Raji (cell line): Measurements from ENCODE around the gene SMYD3.

ENCODE experiments used
- POLR2A ChIP-seq: IDR thresholded peaks from 2 replicates; pipeline ENCODE4 v1.6.1; 2011; ENCODE audit warnings: low read depth, low read length, control low read depth; ENCODE audit not compliant: insufficient read depth

Gene SMYD3

DNA sequence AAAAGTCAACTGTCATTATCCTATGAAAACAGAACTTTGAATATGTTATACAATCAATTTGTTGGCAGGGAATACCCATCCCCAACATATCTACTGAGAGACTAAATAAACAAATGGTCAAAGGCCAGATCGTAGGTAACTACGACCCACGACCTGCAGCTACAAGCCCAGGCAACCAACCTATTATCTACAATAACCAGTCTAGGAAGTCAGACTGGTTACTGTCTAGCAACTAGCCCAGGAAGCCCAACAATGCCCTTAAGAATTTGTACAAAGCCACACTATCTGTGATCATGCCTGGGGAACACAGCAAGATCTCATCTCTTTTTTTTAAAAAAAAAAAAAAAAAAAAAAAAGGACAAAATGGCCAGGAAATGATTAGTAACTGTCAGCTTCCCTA is 58.7 kb downstream of the SMYD3 start:
- TF ChIP-seq POLR2A = no peak

DNA sequence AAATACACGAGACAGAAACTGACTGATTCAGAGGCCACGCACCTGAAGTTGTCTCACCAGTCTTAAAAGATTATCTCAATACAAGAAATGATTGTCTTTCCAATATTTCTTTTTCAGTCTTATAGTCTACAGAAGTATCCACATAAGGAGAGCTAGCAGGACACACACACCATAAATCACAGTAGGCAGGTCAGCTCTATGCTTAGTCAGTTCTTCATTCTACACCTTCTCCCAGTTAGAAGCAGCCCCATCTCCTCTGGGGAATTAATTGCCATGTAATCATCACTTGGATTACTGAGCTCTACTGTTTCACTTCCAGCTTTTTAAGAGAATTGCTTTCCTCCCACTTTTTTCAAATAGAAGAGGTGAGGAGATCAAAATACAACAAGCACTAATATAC is 59.6 kb downstream of the SMYD3 start:
- no peak for TF ChIP-seq POLR2A

DNA sequence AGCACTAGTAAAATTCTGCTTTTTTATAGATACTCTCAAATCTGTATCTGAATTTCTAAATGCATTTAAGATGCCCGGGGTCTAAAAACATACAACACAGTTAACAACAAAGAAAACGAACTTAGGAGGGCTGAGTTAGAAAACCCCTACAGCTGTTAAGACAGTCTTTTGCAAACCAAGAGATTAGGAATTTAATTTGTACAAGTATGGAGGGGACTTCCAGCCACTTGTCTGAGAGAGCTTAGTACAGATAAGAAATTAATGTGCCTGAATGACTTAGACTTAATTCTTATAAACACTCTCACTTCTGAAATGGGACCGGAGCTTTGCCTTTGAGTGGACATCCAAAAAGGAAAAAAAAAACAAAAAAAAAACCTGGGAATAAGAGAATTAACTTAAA is 61.6 kb downstream of the SMYD3 start:
- TF ChIP-seq POLR2A = no peak

DNA sequence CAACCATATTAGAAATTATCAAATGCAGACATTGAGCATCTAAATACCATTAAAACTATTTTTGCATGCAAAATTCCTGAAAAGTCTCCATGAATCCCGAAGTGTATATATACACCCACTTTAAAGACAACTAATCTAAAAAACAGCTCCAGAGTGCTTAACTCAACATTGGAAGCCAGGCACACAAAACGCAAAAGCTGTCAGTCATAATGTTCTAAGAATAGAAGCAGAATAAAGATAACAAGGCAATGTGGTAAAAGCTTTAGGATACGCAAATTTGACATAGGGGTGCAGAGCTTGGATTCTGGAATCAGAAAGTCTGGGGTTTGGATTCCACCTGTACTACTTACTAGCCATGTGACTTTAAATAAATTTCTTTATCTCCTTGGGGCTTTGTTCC is 62.5 kb downstream of the SMYD3 start:
- TF ChIP-seq POLR2A = no peak

DNA sequence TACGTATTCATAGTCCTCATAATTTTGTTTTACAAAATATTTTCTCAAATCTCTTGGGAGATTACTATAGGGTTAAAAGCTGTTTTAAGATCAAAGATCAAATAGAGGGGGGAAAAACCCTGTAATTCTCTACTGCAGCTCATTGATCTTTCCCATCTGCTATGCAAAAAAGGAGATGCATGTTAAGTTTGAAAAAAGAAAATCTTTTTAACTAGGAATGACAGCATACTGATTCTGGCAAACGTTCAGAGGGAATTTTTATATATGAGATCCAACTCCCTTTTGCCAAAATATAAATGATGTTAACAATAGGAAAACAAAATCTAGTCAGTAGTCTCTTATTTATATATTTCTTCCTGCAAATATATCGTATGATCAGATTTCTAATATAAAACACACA is 69.1 kb downstream of the SMYD3 start:
- TF ChIP-seq POLR2A = no peak

DNA sequence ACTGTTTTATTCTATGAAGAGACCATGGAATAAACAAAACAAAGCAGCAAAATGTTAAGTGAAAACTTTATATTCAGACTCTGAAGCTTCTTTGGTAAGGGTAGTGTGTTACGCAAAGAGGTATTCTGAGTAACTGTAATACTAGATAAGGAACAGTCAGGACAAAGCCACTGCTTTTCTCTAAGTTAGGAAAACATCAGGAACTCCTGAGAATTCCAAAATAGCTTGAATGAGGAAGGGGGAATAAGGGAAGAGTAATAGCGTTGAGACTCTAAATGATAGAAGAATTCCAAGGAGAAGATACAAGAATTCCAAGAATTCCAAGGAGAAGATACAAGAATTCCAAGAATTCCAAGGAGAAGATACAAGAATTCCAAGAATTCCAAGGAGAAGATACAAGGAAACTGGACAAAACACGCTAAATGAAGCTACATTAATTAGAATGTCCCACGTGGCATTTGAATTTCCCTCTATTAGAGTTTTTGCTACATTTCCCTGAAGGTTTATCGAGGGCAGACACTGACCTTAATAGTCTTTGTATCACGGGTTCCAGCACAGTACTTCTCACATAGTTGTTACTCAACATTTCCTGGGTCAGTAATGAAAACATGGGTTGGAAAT is 71.5 kb downstream of the SMYD3 start:
- TF ChIP-seq POLR2A = no peak

DNA sequence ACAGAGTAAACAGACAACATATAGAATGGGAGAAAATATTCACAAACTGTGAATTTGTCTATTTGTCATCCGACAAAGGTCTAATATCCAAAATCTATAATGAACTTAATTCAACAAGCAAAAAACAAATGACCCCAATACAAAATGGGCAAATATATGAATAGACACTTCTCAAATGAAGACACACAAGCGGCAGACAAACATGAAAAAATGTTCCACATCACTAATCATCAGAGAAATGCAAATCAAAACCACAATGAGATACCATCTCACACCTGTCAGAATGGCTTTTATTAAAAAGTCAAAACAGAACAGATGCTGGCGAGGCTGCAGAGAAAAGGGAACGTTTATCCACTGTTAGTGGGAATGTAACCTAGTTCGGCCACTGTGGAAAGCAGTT is 72.7 kb downstream of the SMYD3 start:
- TF ChIP-seq POLR2A = no peak

DNA sequence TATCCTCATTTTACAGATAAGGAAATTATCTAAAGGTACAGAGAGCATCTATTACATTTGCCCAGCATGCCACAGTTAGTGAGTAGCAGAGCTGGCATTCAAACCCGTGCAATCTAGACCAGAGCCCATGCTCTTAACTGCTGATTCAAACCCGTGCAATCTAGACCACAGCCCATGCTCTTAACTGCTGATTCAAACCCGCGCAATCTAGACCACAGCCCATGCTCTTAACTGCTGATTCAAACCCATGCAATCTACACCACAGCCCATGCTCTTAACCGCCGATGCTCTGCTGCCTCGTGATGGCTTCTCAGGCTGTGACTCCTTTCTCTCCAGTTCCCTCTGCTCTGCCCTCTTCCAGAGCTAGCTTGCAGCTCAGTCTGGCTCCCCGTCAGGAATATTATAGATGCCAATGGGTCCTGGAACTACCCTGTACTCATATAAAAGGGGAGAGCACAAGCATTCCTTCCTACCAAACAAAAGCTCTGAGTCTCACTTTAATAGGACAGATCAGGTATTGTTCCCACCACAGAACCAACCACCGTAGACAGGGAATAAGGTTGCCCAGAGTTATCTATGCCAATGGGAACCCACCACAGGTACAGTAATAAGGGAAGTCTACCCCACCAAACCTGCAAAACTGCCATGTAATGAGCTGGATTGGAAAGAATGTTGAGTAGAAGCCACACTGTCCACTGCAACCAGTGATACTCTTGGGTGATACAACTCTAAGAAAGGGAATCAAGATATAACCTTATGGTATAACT is 78.4 kb downstream of the SMYD3 start:
- TF ChIP-seq POLR2A = no peak

DNA sequence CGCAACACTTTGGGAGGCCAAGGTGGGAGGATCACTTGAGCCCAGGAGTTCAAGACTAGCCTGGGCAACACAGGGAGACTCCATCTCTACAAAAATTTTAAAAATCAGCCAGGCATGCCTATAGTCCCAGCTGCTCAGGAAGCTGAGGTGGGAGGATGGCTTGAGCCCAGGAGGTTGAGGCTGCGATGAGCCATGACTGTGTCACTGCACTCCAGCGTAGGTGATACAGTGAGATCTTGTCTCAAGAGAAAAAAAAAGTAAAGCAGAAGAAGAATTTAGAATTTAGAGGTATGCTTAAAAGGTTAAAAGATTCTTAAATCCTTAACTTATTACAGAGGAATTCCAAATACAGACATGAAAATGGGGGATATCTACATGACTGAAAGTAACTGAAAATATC is 79.5 kb downstream of the SMYD3 start:
- TF ChIP-seq POLR2A = no peak

DNA sequence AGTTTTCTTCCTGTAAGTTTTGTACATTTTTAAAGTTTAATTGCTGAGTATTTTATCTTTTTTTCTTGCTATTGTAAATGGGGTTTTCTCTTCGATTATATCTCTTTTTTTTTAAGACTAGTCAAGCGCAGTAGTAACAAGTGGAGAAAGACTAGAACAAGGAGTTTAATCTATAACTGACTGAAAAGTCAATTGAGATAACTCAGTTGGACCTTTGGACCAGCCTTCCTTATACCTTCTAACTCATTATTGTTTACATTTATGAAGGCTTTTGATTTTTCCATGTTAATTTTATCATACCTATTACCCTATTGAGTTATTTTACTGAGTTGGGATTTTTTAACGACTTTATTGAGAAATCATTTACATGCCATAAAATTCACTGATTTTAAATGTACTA is 81.2 kb downstream of the SMYD3 start:
- no peak for TF ChIP-seq POLR2A

DNA sequence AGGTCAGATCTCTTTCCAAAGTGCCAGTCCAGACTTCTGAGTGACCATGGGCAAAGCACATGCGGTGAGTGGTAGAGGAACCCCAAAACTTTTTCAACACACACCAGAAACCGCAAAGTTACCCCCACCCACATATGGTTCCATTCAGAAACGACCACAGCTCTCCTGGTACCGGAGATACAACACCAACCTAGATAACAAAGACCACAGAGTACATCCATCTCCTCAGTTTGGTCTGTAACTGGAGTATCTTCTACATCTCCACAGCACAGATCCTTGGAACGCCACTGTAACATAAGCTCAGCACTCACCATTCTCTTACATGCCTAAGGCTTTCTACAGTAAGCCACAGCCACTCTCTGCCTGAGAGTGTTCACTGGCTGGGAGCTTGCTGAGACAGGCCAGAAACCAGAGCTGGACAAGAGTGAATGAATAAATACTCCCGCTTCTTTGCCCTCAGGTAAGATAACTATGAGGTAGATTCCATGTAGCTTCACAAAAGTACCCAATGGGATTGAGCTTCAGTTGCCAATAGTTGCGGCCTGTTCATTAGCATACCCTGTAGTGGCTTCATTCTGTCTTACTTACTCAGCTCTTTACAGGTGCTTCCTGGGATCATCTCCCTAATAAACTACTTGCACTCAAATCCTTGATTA is 81.8 kb downstream of the SMYD3 start:
- no peak for TF ChIP-seq POLR2A

DNA sequence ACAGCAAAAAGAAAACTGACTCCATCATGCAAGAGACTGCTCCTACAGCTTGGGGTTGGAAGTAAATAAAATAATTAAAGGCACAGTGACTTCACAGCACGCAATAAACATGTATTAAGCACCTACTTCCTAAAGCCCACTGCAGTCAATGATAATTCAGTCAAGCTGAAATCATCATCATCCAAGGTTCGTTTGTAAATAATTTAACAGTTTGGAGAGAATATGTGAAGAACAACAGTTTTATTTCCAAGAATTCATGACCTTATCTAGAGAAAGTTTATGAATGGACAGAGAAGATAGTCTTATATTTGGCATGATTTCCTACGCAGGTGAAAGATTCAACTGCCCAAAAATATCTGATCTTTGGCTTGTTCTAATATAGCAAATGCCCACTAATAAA is 86.8 kb downstream of the SMYD3 start:
- no peak for TF ChIP-seq POLR2A

DNA sequence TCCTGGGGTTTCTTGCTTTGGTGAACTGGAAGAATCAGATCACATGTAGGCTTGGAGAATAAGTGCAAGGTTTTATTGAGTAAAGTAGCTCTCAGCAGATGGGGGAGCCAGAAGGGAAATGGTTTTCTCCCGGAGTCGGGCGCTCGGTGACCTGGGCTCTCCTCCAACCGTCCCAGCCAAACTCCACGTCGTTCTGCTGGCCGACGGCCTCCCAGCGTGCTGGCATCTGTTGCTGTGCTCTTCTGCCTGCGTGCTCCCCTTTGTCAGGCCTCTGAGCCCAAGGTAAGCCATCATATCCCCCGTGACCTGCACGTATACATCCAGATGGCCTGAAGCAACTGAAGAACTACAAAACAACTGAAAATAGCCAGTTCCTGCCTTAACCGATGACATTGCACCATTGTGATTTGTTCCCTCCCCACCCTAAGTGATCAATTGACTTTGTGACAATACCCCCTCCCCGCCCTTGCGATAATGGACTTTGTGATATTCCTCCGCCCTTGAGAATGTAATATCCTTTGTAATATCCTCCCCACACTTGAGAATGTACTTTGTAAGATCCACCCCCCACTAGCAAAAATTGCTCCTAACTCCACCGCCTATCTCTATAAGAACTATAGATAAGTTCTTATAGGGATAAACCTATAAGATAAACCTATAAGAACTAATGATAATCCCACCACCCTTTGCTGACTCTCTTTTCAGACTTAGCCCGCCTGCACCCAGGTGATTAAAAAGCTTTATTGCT is 88.3 kb downstream of the SMYD3 start:
- no peak for TF ChIP-seq POLR2A

DNA sequence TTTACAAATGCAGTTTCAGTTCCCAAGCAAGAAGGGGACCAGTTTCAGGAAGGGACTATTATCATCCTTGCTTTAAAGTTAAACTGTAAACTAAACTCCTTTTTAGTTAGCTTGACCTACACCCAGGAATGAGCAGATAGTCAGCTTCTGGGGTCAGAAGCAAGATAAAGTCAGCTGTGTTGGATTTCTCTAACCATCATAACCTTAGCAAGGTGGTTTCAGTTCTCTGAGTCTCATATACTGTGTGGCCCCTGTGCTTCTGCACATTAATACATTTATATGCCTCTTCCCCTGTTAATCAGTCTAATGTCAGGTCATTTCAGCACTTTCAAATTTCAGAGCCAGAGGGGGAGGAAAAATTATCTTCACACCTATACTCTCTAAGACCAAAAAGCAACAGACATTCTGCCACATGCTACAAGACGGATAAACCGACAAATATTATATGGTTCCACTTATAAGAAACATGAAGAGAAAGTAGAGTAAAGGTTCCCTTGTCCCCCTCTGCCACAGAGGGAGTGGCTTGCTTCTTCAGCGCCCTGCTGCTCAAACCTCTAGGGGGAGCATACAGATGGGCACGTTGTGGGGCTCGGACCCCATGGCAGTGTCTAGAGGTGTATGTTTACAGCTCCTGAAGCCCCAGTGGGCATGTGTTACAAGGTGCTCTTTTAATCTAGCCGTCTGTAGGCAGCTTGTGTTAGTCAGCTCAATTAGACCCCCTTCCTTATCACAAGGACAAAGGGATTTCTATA is 89.1 kb downstream of the SMYD3 start:
- TF ChIP-seq POLR2A = no peak
